HG02938 (cell line): ENCODE measurements around the gene SLC29A2.
"Not testable (repeated sequence)": the region's sequence is repeated elsewhere in the genome, so short reads cannot be mapped to it uniquely, and the experiment has no call there.

Experiments
- ATAC-seq: cut with Tn5 transposase; IDR thresholded peaks from one replicate; pipeline ENCODE4 v1.9.1; 2021; ENCODE audit warnings: mild to moderate bottlenecking, moderate library complexity; ENCODE audit not compliant: unreplicated experiment

SLC29A2 gene

DNA sequence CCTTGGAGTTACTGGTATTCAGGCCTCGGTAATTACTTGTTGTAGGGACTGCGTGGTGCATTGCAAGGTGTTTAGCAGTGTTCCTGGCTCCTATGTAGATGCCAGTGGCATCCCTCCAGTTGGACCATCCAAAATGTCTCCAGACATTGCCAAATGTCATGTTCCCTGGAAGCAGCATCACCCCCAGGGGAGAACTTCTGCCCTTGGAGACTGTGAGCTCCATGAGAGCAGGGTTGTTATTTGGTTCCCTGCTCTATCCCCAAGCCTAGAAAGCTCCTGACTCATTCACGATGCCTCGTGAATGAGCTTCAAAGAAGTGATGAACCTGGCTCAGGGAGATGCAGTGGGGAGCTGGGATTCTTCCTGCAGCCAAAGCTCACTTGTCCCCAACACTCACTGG, 50.0 kb downstream of the SLC29A2 start:
- no peak for ATAC-seq

DNA sequence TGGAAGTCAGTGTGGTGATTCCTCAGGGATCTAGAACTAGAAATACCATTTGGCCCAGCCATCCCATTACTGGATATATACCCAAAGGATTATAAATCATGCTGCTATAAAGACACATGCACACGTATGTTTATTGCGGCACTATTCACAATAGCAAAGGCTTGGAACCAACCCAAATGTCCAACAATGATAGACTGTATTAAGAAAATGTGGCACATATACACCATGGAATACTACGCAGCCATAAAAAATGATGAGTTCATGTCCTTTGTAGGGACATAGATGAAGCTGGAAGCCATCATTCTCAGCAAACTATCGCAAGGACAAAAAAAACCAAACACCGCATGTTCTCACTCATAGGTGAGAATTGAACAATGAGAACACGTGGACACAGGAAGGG, 50.8 kb downstream of the SLC29A2 start:
- not testable (repeated sequence) for ATAC-seq

DNA sequence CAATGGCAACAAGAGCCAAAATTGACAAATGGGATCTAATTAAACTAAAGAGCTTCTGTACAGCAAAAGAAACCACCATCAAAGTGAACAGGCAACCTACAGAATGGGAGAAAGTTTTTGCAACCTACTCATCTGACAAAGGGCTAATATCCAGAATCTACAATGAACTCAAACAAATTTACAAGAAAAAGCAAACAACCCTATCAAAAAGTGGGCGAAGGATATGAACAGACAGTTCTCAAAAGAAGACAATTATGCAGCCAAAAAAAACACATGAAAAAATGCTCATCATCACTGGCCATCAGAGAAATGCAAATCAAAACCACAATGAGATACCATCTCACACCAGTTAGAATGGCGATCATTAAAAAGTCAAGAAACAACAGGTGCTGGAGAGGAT, 51.3 kb downstream of the SLC29A2 start:
- not testable (repeated sequence) for ATAC-seq

DNA sequence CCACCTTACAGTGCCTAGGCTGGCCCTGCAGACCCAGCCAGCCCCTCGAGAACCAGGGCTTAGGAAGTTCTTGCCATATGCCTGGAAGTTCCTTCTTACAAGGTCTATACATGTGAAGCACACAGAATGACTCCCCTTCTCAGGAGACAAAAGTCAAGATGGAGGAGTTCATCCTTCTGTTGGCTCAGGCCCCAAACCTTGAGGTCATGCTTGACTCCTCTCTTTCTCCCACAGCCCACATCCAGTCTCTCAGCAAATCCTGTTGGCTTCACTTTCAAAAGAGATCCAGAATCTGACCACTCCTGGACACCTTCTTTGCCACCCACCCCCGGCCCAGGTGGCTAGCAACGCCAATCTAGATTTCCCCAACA, 53.0 kb downstream of the SLC29A2 start:
- no peak for ATAC-seq

DNA sequence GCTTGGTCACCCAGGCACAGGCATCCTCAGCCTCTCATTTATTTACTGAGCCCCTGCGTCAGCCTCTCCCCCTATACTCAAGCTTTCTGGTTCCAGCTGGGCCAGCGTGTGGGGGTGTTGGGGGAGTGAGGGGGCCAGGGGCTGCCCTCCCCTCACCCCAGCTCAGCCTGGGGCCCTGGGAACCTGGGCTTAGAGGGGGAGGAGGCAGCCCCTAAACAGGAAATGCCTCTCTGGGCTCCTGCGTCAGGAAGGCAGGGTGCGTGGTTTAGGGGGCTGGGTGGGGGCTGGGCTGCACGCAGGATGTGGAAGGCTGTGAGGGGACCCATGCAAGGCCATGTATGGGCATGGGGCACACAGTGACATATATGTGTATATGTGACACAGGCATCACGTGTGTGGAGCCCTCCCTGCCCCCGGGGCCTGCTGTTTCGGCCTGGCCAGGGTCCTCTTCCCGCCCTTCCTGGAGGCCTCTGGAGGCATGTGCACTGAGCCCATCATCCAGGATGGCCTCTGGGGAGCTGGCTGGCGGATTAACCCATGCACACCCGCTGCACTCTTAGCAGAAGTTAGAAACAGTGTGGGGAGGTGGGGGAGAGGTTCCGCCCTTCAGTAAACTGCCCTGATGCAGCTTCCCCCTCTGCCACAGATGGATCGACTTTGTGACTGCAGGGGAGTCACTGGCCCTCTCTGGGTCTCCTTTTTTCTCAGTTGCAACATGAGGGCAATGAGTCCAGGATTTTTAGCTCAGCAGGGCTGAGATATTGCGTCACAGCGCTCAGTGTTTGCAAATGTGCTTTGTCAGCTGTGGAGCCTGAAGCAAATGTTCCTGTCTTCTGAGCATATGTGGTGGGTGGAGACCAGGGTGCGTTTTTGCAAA, 53.6 kb downstream of the SLC29A2 start:
- ATAC-seq, result no peak

DNA sequence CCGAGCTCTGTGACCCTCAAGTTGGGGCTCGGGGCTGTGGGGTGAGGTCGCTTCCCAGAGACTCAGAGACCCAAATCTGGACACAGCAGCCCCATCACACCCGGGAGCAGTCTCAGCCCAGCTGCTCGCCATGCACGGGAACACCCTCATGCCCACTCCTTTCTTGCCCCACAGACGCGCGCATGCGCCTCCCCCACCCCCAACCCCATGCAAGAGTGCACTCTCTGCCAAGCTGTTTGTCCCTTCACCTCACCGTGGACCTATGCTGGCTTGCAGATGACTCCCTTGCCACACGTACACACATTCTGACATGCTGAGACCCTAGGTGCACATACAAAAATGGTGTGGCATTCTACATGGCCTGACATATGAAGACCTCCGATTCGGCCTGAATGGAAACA, 54.2 kb downstream of the SLC29A2 start:
- no peak for ATAC-seq

DNA sequence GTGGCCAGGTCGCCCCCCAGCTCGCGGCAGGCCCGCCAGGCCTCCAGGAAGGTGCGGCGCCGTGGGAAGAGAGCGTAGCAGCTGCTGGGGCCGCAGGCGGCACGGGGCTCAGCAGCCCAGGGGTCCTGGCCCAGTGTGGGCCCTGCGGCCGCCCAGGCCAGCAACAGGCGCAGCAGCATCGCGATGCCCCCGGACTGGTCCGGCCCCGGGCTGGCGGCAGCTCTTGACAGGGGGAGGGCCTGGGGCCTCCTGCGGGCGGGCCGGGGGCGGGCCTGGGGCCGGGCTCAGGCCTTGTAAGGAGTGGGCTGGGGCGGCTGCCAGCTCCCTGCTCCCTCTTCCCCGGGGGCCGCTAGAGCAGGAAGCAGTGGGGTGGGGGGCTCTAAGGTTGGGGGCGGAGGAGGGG, 54.7 kb downstream of the SLC29A2 start, which contains the start of gene CD248:
Gene CD248, minus strand, starts transcription at position 196 of the 403 bp plus-strand sequence. Its CDS starts 17 bp downstream, at position 179.
- no peak for ATAC-seq

DNA sequence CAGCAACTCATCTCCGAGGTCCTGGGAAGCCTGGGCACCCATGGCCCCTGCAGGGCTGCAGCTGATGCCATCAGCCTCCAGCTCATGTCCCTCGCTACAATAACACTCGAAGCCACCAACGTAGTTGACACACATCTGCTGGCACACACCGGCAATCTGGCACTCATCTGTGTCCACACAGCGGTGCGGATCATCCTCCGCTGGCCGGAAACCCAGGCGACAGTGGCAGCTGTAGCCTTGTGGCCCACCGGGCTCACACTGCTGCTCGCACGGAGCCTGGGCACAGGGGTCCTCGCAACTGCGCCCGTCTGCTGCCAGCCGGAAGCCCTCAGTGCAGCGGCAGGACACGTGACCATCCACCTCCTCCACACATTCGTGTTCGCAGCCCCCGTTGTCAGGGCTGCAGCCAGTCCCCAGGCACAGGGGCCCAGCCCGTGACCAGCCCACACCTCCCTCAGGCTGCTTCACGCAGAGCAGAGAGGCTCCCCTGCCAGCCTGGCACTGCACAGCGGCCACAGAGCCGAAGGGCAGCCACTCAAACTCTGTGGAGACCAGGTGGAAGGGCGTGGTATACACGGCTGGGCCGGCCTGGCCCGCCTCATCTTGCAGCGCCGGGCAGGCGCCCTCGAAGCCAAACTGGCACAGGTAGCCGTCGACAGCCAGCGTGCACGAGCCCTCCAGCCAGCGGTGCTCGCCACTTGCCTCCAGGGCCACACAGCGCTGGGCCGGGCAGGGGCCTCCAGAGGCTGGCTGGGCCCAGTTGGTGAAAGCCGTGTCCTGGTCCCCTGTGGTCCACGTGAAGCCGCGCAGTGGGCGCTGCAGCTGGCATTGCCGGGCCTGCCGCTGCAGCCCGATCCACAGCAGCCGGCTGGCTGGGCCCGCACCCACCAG, 55.4 kb downstream of the SLC29A2 start:
- no peak for ATAC-seq

DNA sequence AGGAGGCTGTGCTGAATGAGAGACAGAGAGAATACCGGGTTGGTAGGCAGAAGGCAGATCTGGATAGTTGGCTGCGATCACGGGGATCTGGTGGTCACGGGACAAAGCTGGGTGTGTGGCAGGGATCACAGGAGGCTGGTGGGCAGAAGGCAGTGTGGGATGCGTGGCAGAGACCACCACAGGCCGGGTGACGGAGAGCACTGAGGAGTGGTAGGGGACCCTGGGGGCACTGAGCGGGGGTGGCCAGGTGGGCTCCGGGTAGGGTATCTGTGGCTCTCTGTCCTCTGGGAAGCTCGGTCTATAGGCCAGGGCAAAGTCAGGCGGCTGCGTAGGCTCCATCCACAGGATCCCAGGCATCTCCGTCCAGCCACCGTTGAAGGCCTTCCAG, 56.1 kb downstream of the SLC29A2 start:
- no peak for ATAC-seq

DNA sequence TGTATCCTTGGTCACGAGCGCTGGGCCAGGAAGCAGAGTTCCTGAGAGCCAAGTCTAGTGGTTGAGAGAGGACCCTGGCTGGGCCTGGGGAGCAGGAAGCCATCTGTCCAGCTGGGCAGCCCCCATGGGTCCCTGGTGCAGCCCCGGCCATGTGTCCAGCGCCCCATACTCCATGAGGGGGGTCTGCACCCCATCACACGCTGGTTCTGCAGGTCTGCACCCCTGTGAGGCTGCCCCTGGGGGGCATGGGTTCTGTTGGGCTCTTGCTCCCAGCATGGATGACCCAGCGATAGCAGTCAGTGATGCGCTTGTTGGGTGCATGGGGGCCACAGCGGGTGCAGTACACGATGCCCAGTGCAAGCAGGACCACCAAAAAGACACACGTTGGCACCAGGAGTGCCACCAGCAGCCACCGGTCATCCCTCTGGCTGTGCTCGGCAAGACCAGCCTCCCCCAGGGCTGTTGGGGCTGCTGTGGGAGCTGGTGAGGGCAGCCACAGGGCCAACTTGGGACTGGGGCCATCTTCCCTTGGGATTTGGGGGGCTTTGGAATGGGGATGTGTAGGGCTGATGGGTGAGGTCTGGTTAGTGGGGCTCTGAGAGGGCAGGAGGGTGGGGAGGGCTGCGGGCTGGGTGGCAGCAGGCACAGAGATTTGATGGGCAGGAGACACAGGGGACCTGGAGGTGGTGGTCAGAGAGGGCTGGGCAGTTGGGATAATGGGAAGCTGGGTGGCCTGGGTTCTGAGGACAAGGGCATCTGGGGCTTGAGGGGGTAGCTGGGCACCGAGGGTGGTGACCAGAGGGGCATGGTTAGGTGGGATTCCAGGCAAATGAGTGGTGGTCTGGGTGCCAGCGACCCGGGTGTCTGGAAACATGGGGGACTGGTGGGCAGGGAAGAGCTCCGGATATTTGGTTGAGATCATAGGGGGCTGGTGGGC, 56.7 kb downstream of the SLC29A2 start:
- ATAC-seq, result no peak

DNA sequence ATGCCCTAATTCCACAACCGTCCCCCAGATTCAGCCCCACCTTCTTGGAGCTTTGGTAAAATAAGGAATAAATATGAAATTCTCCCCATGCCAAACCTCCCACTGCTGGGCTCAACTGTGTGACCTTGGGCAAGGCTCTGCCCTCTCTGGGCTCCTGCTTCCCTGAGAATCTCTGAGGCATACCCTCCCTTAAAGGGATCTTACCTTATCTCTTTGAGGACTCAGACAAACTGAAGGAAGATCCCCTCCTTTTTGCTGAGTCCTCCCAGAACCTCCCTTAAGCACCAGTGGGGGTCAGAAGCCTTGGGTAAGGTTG, 57.4 kb downstream of the SLC29A2 start:
- no peak for ATAC-seq

DNA sequence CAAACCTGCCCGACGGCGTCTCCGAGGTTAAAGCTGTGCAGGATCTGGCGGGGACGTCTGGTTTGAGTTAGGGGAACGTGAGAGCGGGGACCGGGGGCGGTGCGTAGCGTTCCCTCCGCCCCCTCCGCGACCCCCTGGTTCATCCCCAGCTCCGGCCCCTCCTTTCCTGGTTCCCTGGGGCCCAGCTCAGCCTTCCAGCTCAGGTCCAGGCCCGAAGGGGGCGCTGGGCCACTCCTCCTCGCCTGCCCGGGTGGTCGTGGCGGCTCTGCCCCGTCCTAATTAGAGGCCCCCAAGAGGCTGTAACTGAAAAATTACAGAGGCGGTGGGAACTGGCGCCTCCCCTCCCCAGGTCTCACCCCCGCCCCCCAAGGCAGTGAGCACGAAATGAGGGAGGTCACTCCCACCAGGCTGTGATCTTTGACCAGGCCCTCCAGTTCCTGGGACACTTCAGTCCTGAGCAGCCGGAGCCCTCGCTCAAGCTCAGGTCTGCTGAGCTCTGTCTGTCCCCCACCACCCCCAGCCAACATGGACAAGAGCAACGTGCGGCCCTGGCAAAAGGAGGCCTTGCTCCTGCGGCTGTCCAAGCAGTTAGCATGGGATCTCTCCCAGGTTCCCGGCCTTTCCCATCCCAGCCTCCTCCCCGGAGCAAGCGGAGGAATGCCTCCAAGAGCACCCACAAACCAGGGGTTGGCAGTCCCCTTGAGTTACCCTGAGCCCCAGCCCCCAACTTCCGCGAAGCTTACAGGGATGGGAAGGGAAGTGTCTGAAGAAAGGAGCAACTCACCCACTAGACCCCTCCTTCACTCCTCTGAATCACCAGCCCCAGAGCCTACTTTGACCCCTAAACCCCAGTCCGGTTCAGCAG, 58.0 kb downstream of the SLC29A2 start:
- ATAC-seq, result no peak

DNA sequence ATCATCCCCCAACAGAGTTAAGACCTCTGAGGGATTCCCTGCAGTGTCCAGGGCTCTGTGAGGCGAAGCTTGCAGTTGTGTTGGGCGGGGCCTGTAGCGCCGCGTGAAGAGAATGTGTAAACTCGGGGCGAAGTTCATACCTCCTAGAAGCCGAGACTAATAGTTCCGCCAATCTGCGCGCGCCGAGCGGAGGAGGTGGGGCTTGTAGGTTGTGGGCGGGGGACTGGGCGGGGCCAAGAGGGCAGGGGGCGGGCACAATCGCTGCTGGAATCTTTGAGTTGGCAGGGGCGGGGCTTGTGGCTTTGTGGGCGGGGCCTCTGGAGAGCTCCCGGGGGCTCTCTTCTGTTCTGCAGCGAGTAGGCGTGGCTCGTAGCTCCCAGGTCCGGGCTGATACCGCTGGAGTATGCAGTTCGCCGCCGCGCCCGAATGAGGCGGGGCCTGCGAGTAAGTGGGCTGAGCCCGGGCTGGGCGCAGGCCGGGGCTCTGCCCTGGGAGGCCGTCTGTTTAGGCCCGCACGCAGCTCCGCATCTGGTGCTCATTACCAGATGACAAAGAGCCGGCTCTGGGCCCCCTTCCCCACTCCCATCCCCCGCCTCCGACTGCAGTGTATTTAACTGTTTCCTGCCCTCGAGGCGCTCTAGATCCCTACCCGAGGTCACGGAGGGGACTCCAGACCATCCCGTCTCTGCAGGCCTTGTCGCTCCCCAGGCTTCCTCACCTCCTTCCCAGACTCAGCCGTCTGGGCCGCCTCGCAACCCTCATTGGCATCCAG, 58.8 kb downstream of the SLC29A2 start:
- ATAC-seq, result peak; percentile 40
